GM19397 (cell line): Measurements from ENCODE around the gene ACD.
A peak's percentile ranks its signal among the peaks of the same experiment; 100 is the strongest.

ENCODE experiments used
- ATAC-seq: cut with Tn5 transposase; IDR thresholded peaks from one replicate; pipeline ENCODE4 v1.9.1; 2021; ENCODE audit warnings: mild to moderate bottlenecking, moderate library complexity; ENCODE audit not compliant: unreplicated experiment

ACD gene

DNA sequence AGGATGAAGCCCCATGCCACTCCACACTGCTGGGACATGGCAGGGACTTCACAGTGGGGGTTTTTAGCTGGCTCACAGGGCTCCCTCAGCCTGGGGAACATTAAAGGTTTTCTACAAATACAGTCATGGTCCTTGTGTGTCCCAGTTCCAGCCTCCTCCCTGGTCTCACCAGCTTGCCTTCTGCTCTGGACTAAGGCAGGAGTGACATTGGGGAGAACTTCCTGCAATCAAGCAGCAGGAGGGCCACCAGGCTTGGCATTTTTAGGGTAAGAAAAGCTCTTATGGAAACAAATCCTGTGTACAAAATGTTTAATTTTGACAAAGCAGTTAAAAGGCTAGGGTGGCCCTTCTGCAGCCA, 2.6 kb upstream of the ACD start:
- ATAC-seq: no peak

DNA sequence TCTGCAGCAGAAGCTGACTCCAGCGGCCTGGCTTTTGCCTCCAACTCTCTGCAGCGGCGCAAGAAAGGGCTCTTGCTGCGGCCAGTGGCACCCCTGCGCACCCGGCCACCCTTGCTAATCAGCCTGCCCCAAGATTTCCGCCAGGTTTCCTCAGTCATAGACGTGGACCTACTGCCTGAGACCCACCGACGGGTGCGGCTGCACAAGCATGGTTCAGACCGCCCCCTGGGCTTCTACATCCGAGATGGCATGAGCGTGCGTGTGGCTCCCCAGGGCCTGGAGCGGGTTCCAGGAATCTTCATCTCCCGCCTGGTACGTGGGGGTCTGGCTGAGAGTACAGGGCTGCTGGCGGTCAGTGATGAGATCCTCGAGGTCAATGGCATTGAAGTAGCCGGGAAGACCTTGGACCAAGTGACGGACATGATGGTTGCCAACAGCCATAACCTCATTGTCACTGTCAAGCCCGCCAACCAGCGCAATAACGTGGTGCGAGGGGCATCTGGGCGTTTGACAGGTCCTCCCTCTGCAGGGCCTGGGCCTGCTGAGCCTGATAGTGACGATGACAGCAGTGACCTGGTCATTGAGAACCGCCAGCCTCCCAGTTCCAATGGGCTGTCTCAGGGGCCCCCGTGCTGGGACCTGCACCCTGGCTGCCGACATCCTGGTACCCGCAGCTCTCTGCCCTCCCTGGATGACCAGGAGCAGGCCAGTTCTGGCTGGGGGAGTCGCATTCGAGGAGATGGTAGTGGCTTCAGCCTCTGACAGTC, 2.0 kb upstream of the ACD start:
- no peak for ATAC-seq

DNA sequence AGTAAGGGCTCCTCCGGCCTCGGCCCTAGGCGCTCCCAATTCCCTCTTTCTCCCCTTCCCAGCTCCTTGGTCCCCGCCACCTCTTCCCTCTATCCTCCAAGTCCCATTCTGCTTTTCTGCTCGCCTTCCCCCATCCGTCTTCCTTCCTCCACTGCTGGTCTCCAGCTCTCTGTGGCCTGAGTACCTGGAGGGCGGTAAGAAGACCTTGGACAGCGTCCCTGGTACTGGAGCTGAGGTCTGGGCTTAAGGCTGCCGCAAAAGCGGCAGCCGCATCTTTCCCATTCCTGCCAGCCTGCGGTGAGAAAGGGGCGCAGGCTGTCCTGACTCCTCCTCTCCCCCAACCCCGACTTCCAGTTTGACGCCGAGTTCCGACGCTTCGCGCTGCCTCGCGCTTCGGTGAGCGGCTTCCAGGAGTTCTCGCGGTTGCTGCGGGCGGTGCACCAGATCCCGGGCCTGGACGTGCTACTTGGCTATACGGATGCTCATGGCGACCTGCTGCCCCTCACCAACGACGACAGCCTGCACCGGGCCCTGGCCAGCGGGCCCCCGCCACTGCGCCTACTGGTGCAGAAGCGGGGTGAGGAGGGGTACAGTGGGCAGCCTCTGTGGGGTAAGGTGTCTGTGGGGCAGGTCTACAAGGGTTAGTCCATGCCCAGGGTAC, 1.2 kb upstream of the ACD start:
- ATAC-seq: no peak

DNA sequence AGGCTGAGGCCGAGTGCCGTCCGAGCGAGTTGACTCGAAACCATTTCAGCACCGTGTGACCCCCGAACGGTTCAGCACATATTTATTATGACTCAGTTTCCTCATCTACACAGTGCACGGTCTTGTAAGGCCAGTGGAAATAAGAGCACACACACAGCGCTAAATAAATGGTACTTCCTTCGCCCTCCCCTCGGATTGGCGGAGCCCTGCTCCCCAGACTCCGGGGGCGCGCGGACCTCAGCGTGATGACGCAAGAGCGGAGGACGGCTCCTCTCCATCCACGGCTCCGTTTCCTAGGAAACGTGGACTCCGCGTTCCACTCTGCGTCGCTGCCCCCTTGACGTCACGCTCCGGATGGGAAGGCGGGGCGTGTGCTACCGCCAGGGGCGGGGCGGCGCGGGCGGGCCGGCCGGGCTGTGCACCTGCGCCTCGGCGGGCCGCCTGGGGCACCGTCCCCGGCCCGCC, 536 bp upstream of the ACD start, which contains the start of gene PARD6A:
Gene PARD6A (plus strand): TSS at position 397 of the 465 bp plus-strand sequence. CDS start 79 bp downstream, outside the sequence.
- peak; percentile 74 for ATAC-seq

DNA sequence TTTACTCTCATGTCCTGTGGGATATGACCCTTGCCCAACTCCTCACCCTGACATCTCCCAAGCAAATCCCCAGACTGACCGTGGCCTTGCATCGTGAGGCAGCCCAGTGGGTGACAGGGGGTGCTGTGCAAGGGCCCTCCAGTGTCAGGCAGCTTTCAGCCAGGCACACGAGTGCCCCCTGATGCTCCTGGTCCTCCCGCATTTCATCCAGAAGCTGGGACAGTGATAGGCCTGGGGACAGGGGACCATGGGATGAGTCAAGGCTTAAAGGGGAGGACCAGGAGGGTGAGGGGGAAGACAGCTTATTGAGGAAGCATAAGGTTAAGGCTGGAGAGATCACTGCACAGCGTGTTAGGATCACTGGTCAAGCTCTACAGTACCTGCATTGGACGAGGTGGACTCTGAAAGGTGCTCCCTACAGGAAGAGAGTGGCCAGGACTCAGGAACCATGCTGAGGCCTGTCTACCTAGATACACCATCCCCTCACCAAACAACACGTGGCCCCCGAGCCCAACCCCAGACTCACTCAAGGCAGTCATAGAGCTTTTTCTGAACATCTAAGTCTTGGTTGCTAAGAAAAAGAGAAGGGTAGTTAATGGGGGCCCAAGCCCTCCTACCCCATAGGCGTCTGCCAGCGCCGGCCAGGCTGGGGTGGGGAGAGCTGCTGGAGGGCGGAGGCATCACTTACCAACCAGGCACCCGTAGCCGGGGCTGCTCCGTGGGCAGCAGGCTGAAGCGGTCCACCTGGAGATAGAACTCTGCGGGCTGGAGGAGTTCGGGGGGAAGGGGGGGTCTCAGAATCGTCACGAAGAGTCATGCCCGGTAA, 998 bp downstream of the ACD start:
- ATAC-seq: no peak

DNA sequence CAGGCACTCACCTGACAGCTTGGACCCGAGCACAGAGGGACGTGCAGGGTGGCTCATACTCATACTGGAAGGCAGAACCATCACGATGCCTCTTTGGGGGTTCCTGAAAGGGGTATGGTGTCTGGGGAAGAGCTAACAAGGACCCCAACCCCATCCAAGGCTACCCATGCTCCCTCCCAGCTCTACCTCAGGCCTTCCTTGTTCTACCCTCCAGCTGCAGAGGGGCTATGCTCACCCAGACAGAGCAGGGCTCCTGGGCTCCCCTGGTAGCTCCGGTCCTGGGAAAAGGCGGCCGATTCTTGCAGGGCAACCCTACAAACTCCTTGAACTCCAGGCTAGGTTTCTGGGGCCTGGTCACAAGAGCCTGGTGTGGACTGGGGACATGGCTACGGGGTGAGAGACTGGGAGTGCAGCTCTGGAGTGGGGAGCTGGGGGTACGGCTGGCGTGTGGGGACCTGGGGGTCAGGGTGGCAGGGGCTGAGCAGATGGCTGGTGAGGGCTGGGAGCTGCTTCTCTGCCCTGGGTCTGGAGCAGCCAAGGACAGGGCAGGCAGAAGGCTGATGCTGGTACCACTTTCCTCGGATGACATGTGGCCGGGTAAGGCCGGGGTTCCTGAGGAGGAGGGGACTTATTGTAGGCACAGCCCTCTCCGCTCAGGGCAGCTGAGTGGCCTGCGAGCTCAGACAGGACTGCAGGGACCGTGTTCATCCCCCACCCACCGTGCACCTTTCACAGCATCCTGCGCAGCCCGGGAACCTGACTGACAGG, 2.1 kb downstream of the ACD start:
- ATAC-seq: no peak

DNA sequence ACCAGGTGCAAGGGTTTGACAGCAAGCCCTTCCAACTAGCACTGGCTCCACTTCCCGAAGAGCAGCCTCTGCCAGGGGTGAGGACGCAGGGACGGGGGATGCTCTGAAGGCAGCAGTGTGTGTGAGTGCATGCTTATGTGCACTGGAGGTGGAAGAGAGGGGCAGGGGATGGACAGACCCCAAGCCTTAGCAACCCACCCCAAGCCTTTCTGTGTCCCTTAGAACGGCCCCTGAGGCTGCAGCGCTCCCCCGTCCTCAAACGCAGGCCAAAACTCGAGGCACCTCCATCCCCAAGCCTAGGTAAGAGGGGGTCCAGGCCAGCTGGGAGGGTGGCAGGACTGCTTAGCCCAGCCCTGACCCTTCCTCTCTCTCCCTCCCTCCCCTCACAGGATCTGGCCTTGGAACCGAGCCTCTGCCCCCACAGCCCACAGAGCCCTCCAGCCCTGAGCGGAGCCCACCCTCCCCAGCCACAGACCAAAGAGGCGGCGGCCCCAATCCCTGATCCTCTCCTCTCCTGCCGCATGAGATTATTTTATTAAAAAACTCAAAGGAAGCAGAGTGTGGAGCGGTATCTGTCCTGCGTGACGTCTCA, 2.9 kb downstream of the ACD start:
- no peak for ATAC-seq

DNA sequence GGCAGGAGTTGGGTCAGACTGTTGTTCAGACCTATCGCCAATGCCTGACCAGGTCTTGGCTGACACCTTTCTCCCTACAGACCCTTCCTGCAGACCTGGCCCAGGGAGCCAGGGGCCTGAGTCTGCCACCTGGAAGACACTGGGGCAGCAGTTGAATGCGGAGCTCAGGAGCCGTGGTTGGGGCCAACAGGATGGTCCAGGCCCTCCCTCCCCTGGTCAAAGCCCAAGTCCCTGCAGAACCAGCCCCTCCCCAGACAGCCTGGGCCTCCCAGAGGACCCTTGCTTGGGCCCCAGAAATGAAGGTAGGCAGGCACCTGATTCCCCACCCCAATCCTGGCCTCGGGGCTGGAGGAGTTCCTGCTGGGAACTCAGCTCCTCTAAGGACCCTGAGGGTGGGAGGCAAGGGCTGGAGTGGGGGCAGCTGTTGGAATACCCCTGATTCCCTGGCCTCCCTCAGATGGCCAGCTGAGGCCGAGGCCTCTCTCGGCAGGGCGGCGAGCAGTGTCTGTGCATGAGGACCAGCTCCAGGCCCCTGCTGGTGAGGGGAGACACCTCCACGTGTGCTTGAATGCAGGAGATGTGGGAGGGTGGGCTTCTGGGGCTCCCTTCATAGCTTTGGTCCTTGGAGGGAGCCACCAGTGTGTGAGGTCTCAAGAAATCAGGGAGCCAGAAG, 3.6 kb downstream of the ACD start:
- no peak for ATAC-seq

DNA sequence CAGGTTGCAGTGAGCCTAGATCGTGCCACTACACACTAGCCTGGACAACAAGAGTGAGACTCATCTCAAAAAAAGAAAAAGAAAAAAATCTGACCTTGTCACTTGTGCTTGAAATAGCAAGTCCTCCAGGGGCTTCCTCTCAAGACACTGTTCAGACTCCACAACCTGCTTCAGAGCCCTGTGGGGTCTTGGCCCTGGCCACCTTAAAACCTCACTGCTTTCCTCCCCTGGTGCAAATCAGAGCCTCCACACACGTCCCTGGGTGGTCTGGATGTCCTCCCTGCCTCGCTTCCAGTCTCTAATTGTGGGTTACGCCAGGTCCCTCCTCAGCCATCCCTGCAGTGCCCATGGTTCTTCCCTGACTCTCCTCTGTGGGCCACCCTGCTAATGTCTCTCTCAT, 4.7 kb downstream of the ACD start:
- no peak for ATAC-seq

DNA sequence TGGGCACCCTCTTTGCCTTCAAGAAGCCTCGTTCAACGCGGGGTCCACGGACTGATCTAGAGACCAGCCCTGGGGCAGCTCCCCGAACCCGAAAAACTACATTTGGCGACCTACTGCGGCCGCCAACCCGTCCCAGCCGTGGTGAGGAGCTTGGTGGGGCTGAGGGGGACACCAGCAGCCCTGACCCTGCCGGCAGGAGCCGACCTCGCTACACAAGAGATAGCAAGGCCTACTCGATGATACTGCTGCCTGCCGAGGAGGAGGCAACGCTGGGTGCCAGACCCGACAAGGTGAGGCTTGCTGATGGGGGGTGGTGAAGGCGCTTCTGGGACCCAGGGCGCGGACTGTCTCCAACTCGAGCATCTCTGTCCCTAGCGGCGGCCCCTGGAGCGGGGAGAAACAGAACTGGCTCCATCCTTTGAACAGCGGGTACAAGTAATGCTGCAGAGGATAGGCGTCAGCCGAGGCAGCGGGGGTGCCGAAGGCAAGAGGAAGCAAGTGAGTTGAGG, 5.6 kb downstream of the ACD start:
- ATAC-seq: no peak

DNA sequence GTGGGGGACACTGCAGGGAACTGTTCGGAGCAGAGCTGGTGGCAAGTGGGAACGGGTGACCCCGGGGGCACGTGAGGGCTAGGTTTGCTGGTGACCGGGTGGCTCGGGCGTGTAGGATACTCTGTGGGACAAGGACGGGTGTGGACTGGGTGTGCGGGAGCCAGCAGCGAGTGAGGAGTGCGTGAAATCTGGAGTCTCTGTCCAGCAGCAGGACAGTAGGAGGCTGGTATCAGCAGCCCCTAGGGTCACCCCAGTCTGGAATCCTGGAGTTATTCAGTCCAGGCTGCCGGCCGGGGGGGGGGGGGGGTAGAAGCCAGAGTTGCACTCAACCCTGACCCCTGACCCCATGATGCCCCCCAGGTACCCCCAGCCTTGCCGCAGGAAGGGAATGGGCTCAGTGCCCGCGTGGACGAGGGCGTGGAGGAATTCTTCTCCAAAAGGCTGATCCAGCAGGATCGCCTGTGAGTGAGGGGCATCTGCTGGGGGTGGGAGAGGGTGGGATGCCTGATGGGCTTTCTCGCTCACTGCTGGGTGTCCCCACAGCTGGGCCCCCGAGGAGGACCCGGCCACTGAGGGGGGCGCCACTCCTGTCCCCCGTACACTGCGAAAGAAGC, 6.2 kb downstream of the ACD start:
- no peak for ATAC-seq

DNA sequence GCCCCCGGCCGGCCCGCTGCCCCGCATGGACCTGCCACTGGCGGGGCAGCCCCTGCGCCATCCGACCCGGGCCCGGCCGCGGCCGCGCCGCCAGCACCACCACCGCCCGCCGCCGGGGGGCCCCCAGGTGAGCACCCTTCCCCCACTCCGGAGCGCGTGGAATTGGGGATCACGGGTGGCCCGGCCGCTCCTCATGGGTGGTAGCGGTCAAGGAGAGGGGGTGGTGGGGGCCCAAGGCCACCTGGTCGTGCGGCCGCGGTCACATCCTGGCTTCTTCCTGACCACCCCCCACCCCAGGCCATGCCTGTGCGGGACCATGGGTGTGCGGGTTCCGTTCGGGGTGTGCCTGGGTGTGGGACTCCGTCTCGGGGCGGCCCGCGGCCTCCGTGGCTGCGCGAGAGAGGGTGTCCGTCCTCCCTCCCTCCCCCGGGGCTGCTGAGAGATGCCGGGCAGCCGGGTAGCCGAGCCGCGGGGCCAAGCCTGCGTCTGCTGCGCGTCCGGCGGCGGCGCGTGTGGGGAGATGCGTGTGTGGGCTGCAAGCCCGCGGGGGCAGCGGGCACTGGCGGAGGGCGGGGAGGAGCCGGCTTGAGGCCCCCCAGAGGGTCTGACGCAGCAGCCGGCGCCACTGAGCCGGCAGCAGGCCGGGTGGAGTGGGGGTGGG, 6.8 kb downstream of the ACD start:
- no peak for ATAC-seq

DNA sequence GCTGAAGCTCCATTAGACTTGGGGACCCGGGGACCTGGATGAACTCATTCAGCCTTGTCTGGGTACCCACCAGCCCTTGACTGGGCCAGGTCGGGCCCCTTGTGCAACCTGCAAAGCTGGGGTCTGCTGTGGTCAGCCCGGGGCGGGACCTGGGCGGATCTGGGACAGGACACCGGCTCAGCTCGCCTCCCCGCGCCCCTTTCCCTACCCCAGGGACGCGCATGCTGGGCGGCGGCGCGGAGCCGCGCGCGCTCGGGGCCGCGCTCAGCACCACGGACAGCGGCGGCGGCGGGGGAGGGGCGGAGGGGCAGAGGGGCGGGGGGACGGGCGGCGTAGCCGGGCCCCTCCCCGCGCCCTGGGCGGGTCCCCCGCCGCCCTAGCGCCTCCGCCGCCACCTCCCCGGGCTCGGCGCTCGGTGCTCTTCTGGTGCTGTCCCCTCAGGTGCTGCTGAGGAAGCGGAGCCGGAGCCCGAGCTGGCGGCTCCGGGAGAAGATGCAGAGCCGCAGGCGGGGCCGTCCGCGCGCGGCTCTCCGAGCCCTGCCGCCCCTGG, 7.4 kb downstream of the ACD start:
- ATAC-seq: no peak

DNA sequence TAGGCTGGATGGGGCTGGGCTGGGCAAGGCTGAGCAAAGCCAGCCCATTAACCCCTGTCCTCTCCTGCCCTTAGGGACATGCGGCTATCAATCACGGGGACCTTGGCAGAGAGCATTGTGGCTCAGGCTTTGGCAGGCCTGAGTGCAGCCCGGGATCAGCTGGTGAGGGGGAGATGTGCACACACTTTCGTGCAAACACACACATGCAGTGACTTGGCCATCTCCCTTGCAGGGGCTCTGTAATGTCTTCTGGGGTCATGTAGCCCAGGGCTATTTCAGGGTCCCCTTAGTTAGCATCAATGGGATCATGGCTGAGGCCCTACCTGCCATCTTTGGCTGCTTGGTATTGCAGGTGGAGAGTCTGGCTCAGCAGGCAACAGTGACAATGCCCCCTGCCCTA, 8.2 kb downstream of the ACD start:
- ATAC-seq: no peak

DNA sequence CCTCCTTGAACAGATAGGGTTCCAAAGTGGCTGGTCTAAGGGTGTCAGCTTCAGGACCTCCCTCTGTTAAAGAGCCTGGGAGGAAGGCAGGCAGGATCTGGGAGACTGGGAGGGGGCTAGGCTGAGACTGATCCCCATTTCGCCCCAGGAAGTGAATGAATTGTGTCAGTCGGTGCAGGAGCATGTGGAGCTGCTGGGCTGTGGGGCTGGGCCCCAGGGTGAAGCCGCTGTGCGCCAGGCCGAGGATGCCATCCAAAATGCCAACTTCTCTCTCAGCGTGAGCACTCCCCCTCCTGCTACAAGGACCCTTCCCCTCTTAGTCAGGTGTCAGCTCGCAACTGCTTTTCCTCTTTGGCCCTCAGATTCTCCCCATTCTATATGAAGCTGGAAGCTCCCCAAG, 9.0 kb downstream of the ACD start:
- no peak for ATAC-seq

DNA sequence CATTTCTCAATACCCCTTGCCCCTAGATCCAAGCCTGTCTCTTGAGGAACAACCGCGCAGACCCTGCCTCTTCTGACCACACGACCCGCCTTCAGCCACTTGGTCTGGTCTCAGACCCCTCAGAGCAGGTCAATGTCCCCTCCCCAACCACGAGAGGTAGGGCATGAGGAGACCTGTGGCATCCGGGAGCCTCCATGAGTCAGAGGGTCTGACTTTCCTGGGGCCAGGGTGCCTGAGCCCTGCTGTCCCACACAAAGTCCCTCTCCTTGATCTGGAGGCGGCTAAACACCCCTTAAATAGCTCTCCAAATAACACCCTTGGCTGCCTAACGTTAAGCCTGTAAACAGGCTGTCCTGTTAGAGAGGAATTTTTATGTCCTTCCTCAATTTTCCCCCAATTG, 10.0 kb downstream of the ACD start:
- no peak for ATAC-seq

DNA sequence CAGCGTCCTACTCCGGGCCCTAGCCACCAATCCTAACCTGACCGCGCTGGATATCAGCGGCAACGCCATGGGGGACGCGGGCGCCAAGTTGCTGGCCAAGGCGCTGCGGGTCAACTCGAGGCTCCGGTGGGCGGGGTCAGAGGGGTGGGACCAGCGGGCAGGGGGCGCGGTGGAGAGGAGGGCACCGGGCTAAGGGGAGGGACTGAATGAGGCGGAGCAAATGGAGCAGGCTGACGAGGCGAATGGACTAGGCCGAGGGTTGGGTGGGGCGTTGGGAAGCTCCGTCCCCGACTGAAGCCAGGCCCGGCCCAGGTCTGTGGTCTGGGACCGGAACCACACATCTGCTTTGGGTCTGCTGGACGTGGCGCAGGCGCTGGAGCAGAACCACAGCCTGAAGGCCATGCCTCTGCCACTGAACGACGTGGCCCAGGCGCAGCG, 10.5 kb downstream of the ACD start:
- no peak for ATAC-seq

DNA sequence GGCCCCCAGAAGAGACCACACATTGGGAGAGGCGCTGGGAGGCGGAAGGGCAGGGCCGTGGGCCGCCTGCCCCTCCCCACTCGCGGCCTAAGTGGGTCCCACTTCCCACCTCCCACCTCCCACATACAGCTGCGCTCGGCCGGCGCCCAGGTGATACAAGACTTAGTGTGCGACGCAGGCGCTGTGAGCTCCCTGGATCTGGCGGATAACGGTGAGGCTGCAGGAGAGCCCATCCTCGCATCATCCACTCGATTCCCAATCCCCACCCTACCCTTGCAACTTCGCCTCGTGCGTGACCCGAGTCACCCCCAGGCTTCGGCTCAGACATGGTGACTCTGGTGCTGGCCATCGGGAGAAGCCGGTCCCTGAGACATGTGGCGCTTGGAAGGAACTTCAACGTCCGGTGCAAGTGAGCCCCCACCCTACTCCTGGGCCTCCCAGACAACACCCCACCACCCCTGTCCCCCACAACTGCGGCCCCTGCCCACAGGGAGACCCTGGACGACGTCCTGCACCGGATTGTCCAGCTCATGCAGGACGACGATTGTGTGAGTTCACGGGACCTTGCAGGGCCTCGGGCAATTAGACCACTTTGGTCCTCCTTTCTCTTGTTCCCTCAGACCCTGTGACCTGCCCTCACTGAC, 11.2 kb downstream of the ACD start:
- no peak for ATAC-seq
